GM11168 (cell line): ENCODE results near the gene AFG3L2.

Experiments
- in situ Hi-C: fragments of 300-500 bp; cut with MboI; formaldehyde crosslinking; loops from one replicate; pipeline ENCODE4 v1.12.0; 2022; ENCODE audit warnings: low sequenced_read_pairs; ENCODE audit not compliant: unreplicated experiment

AFG3L2 gene

GRCh38 chr18:12306752-12307700 is 70.0 kb downstream of the AFG3L2 start:
- in situ Hi-C loops = no loop called here

GRCh38 chr18:12305930-12306629 is 70.9 kb downstream of the AFG3L2 start:
- in situ Hi-C loops = no loop called here

- in situ Hi-C loops = no loop called here
Observed at GRCh38 chr18:12305211-12305610, 71.8 kb downstream of the AFG3L2 start.

GRCh38 chr18:12304351-12305210 is 72.4 kb downstream of the AFG3L2 start:
- in situ Hi-C loops = no loop called here

GRCh38 chr18:12302391-12303147 is 74.5 kb downstream of the AFG3L2 start:
- in situ Hi-C loops = no loop called here

- in situ Hi-C loops = no loop called here
Observed at GRCh38 chr18:12301263-12302005, 75.6 kb downstream of the AFG3L2 start.

- in situ Hi-C loops = no loop called here
Observed at GRCh38 chr18:12299862-12300261, 77.2 kb downstream of the AFG3L2 start.

- in situ Hi-C loops = no loop called here
Observed at GRCh38 chr18:12296457-12296856, 80.6 kb downstream of the AFG3L2 start.

- in situ Hi-C loops = no loop called here
Observed at GRCh38 chr18:12296087-12296403, 81.0 kb downstream of the AFG3L2 start.

GRCh38 chr18:12295389-12296086 is 81.5 kb downstream of the AFG3L2 start:
- in situ Hi-C loops = no loop called here

GRCh38 chr18:12293831-12294230 is 83.2 kb downstream of the AFG3L2 start:
- in situ Hi-C loops = no loop called here

GRCh38 chr18:12291690-12292089 is 85.3 kb downstream of the AFG3L2 start:
- in situ Hi-C loops = no loop called here

- in situ Hi-C loops = no loop called here
Observed at GRCh38 chr18:12291161-12291560, 85.9 kb downstream of the AFG3L2 start.

GRCh38 chr18:12290086-12290485 is 86.9 kb downstream of the AFG3L2 start:
- in situ Hi-C loops = no loop called here

- in situ Hi-C loops = no loop called here
Observed at GRCh38 chr18:12288403-12288755, 88.6 kb downstream of the AFG3L2 start.

GRCh38 chr18:12287684-12288402 is 89.2 kb downstream of the AFG3L2 start:
- in situ Hi-C loops = no loop called here

GRCh38 chr18:12287131-12287681 is 89.8 kb downstream of the AFG3L2 start:
- in situ Hi-C loops = no loop called here

- in situ Hi-C loops = no loop called here
Observed at GRCh38 chr18:12283666-12284065, 93.4 kb downstream of the AFG3L2 start.
